Mucosa of descending colon (tissue), 3 donors: ENCODE measurements around the gene RIC8A. TPM values are rescaled to one million over a fixed set of nuclear protein-coding genes. Genes with fewer than 3 reads are reported as not detected.
A peak's percentile ranks its signal among the peaks of the same experiment; 100 is the strongest.

Source experiments
- ATAC-seq: fragments of 200-7000 bp; cut with Tn5 transposase; one replicate; pipeline ENCODE4 v1.9.1; 2020; ENCODE audit warnings: mild to moderate bottlenecking, moderate library complexity
- DNase-seq, 3 donors: peaks; one replicate each; pipeline ENCODE4 v3.0.0-alpha.2; 2020
- H3K36me3 ChIP-seq: fragments of 200-600 bp; one replicate; pipeline ENCODE4 v1.8.0; 2021; ENCODE audit warnings: low read depth, mild to moderate bottlenecking
- H3K4me1 ChIP-seq: fragments of 200-600 bp; one replicate; pipeline ENCODE4 v1.8.0; 2021; ENCODE audit warnings: low read depth, mild to moderate bottlenecking
- H3K4me3 ChIP-seq: fragments of 200-600 bp; one replicate; pipeline ENCODE4 v1.8.0; 2021; ENCODE audit warnings: mild to moderate bottlenecking
- H3K9me3 ChIP-seq: fragments of 200-600 bp; one replicate; pipeline ENCODE4 v1.8.0; 2021; ENCODE audit warnings: mild to moderate bottlenecking
- CTCF ChIP-seq: fragments of 200-600 bp; IDR thresholded peaks from one replicate; pipeline ENCODE4 v1.8.0; 2022; ENCODE audit warnings: antibody characterized with exemption, mild to moderate bottlenecking
- intact Hi-C, 2 donors: fragments of 100-400 bp; cut with DNase I in 1 of 2; cut with micrococcal nuclease in 1 of 2; formaldehyde crosslinking; loops; one replicate each; pipeline versions ENCODE4 v1.11.0 to v1.11.1; 2022; cut with DNase I, micrococcal nuclease
- total RNA-seq, 3 donors: library from RNA; stranded (reverse); fragmentation: NEBNext Ultra II Directional in 2 of 3; extraction: Animal tissue kit (Norgen Biotek cat#: 25700) in 2 of 3; gene quantifications; one replicate each; pipeline versions ENCODE4 v1.2.1 to v1.2.4, GENCODE V29; 2021 to 2023
- donor health status: DM: no; HTN: no; CAD: no; lungs with moderate emphysema.
- donor health status: DM: no; HTN: no; CAD: no.
- donor health status: DM: no; HTN: yes; CAD: no.

RIC8A gene
- total RNA-seq, 3 donors from 2014 or later = 75.1 to 93.1 (median 82.2) TPM

GRCh38 chr11:208181-208916 is 841 bp downstream of the RIC8A start:
- peaks cover 21% of the 10 kb centered on the region for H3K4me1 ChIP-seq
- peaks cover 5% of the 10 kb centered on the region for H3K36me3 ChIP-seq
- ATAC-seq = peak; percentile 75
- intact Hi-C loops = no loop called here
- H3K9me3 ChIP-seq = no peaks in the 10 kb centered on the region
- TF ChIP-seq CTCF = no peak
- DNase-seq = peak; percentile 85 to 92 (median 91)
- H3K4me3 ChIP-seq = peak overlapping the region; percentile 62

GRCh38 chr11:208917-209260 is 1.4 kb downstream of the RIC8A start:
- ATAC-seq = no peak
- no peaks in the 10 kb centered on the region for H3K9me3 ChIP-seq
- peak in 1 of 3 donors; percentile 84 for DNase-seq
- intact Hi-C loops = no loop called here
- H3K36me3 ChIP-seq = peaks cover 5% of the 10 kb centered on the region
- H3K4me3 ChIP-seq = peak overlapping the region; percentile 62
- peaks cover 21% of the 10 kb centered on the region for H3K4me1 ChIP-seq
- TF ChIP-seq CTCF = no peak

GRCh38 chr11:209275-210121 is 2.0 kb downstream of the RIC8A start:
- intact Hi-C loops = no loop called here

GRCh38 chr11:210122-210802 is 2.8 kb downstream of the RIC8A start:
- Histone ChIP-seq H3K9me3 (no peaks in the 10 kb centered on the region), H3K4me1 (peaks cover 20% of the 10 kb centered on the region), H3K36me3 (peaks cover under 1% of the 10 kb centered on the region), H3K4me3 (no peak overlapping the region)
- ATAC-seq (no peak), DNase-seq (no peak)
- TF ChIP-seq CTCF = no peak
- intact Hi-C loops = no loop called here

More at GRCh38 chr11:209275-210121, 2.0 kb downstream of the RIC8A start:
- DNase-seq (peak in 1 of 3 donors; percentile 70), ATAC-seq (no peak)
- Histone ChIP-seq H3K36me3 (peaks cover 4% of the 10 kb centered on the region), H3K4me1 (peaks cover 21% of the 10 kb centered on the region), H3K9me3 (no peaks in the 10 kb centered on the region), H3K4me3 (peak overlapping the region; percentile 62)
- no peak for TF ChIP-seq CTCF

- DNase-seq = peak in 1 of 3 donors; percentile 41
- no peak for TF ChIP-seq CTCF
- peaks cover 14% of the 10 kb centered on the region for H3K4me1 ChIP-seq
- ATAC-seq = no peak
- no peaks in the 10 kb centered on the region for H3K9me3 ChIP-seq
- H3K4me3 ChIP-seq = no peak overlapping the region
- H3K36me3 ChIP-seq = peaks cover 6% of the 10 kb centered on the region
- intact Hi-C loops = no loop called here
Measured at GRCh38 chr11:210803-211180, 3.3 kb downstream of the RIC8A start.
